PFSK-1 (cell line): ENCODE data around the gene PLAGL2.

Experiments
- FOXP2 ChIP-seq: optimal IDR thresholded peaks from 2 replicates; pipeline ENCODE3; 2011; ENCODE audit warnings: borderline replicate concordance, control low read depth, inconsistent platforms; ENCODE audit not compliant: insufficient read depth; ENCODE audit errors: extremely low read length, extremely low read depth
- POLR2AphosphoS5 ChIP-seq: IDR thresholded peaks from 2 replicates; pipeline ENCODE4 v1.6.1; 2012; ENCODE audit warnings: low read depth, mild to moderate bottlenecking, control low read depth, low read length, moderate library complexity
- SIN3A ChIP-seq: IDR thresholded peaks from 2 replicates; pipeline ENCODE4 v1.6.1; 2012; ENCODE audit warnings: mild to moderate bottlenecking, low read length, moderate library complexity, borderline replicate concordance; ENCODE audit not compliant: insufficient read depth

GRCh38 chr20:32191873-32192272, 15.7 kb downstream of the PLAGL2 start:
- TF ChIP-seq FOXP2 (no peak), POLR2AphosphoS5 (no peak), SIN3A (no peak)
